HEK293T (cell line): ENCODE measurements around the gene EEF2K.

Experiments
- ARNT ChIP-seq: fragments of 450-650 bp; IDR thresholded peaks from 2 replicates; pipeline ENCODE4 v1.6.1; 2017; ENCODE audit warnings: mild to moderate bottlenecking
- ELF4 ChIP-seq: fragments of 450-650 bp; IDR thresholded peaks from 2 replicates; pipeline ENCODE4 v1.6.1; 2017; ENCODE audit warnings: antibody characterized with exemption
- FOXA1 ChIP-seq: fragments of 450-650 bp; IDR thresholded peaks from 2 replicates; pipeline ENCODE4 v1.6.1; 2016; ENCODE audit warnings: mild to moderate bottlenecking
- FOXK2 ChIP-seq: fragments of 450-650 bp; IDR thresholded peaks from 2 replicates; pipeline ENCODE4 v1.6.1; 2016; ENCODE audit warnings: mild to moderate bottlenecking
- FOXM1 ChIP-seq: fragments of 450-650 bp; IDR thresholded peaks from 2 replicates; pipeline ENCODE4 v1.6.1; 2017; ENCODE audit warnings: mild to moderate bottlenecking, borderline replicate concordance
- HDGF ChIP-seq: fragments of 450-650 bp; IDR thresholded peaks from 2 replicates; pipeline ENCODE4 v1.6.1; 2017; ENCODE audit warnings: antibody characterized with exemption, borderline replicate concordance
- L3MBTL2 ChIP-seq: fragments of 450-650 bp; conservative IDR thresholded peaks from 2 replicates; pipeline ENCODE4 v1.6.1; 2016; ENCODE audit warnings: mild to moderate bottlenecking
- LEF1 ChIP-seq: fragments of 450-650 bp; IDR thresholded peaks from 2 replicates; pipeline ENCODE4 v1.6.1; 2017; ENCODE audit warnings: mild to moderate bottlenecking, borderline replicate concordance
- NFRKB ChIP-seq: fragments of 450-650 bp; IDR thresholded peaks from 2 replicates; pipeline ENCODE4 v1.6.1; 2016; ENCODE audit warnings: mild to moderate bottlenecking, moderate library complexity
- PKNOX1 ChIP-seq: fragments of 450-650 bp; IDR thresholded peaks from 2 replicates; pipeline ENCODE4 v1.6.1; 2016
- SP1 ChIP-seq: fragments of 450-650 bp; IDR thresholded peaks from 2 replicates; pipeline ENCODE4 v1.6.1; 2017
- SUZ12 ChIP-seq: fragments of 450-650 bp; IDR thresholded peaks from 2 replicates; pipeline ENCODE4 v1.6.1; 2016; ENCODE audit warnings: mild to moderate bottlenecking
- TARDBP ChIP-seq: fragments of 450-650 bp; IDR thresholded peaks from 2 replicates; pipeline ENCODE4 v1.6.1; 2016
- ZNF384 ChIP-seq: fragments of 450-650 bp; IDR thresholded peaks from 2 replicates; pipeline ENCODE4 v1.6.1; 2016

DNA sequence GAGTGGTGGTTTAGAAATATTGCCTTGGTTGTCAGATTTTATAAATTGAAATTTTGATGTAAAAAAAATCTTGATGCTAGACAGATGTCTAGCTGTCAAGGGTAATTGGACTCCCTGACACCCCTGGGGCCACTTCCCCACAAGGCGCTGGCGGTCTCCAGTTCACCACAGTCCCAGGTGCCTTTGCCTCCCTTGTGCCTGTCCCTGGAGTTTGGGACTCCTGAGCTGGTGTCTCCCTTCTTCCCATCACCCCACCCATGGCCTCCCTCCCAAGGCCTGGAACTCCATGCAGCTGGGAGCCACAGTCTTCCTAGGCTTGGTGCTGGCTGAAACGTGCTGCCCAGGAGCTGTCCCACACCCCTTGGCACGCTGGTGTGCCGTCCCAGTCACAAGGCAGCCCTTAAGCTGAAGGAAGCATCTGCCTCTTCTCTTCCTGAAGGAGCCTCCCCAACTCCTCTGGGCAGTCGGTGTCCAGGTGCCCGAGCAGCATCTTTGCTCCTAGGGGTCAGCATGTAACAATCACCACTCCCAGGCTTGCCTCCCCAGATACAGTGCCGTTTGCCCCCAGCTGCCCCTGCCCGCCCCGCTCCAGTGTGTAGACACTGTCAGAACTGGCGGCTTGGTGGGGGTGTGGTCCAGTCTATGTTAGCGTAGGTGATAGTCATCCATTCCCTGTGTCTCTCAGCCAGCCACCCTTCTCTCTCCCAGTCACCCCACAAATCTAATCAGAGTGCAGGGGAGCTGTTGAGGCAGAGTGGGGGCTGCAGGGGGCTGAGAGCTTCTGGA is 117.3 kb downstream of the EEF2K start:
- no peak for TF ChIP-seq NFRKB
- no peak for TF ChIP-seq SP1
- TF ChIP-seq FOXA1, result no peak
- no peak for TF ChIP-seq SUZ12
- TF ChIP-seq FOXM1, result no peak
- TF ChIP-seq ELF4, result no peak
- TF ChIP-seq FOXK2, result no peak
- TF ChIP-seq TARDBP, result no peak
- TF ChIP-seq PKNOX1, result no peak
- no peak for TF ChIP-seq ZNF384
- no peak for TF ChIP-seq L3MBTL2
- TF ChIP-seq HDGF, result no peak
- TF ChIP-seq ARNT, result no peak
- TF ChIP-seq LEF1, result no peak
